PC-9 (cell line): ENCODE data around the gene STK24. TPM values are rescaled to one million over a fixed set of nuclear protein-coding genes. Genes with fewer than 3 reads are reported as not detected.

Source experiments
- BruUV-seq: library from RNA; stranded (reverse); fragments of 400-500 nt; replicated peaks from 2 replicates; lab custom pipeline; 2021; lab: Mats Ljungman, UMichigan
- CTCF ChIA-PET: fragments of 300-600 bp; sonication (Branson Sonifier 250); formaldehyde crosslinking; loops from one replicate; lab custom pipeline; 2022; ENCODE audit warnings: antibody characterized with exemption; lab: Charles Lee
- POLR2A ChIA-PET: fragments of 300-600 bp; sonication (Branson Sonifier 250); formaldehyde crosslinking; loops from one replicate; lab custom pipeline; 2022; ENCODE audit warnings: antibody characterized with exemption; ENCODE audit not compliant: unreplicated experiment; lab: Charles Lee
- DNase-seq, 2 experiments: peaks; one replicate each; pipeline versions ENCODE4 v3.0.0 to v3.0.0-alpha.2; 2015 to 2022; ENCODE audit warnings: mixed read lengths in 1 of 2
- H2AFZ ChIP-seq: fragments of 200-600 bp; sonication (generic); 2 replicates; pipeline ENCODE4 v1.8.1; 2017; ENCODE audit warnings: antibody characterized with exemption
- H3F3A ChIP-seq: fragments of 200-600 bp; sonication (generic); 2 replicates; pipeline ENCODE4 v1.8.1; 2017; ENCODE audit warnings: antibody characterized with exemption, mild to moderate bottlenecking, low read depth; ENCODE audit not compliant: insufficient read depth
- H3K27ac ChIP-seq: fragments of 200-600 bp; sonication (generic); 2 replicates; pipeline ENCODE4 v1.6.1; 2016; ENCODE audit warnings: mixed run types
- H3K27me3 ChIP-seq: fragments of 200-600 bp; sonication (generic); 2 replicates; pipeline ENCODE4 v1.6.1; 2016; ENCODE audit warnings: low read depth, mixed run types; ENCODE audit not compliant: insufficient read depth
- H3K36me3 ChIP-seq: fragments of 200-600 bp; sonication (generic); 2 replicates; pipeline ENCODE4 v1.6.1; 2016; ENCODE audit warnings: low read depth, mixed run types
- H3K4me1 ChIP-seq: fragments of 200-600 bp; sonication (generic); replicated peaks from 2 replicates; pipeline ENCODE4 v1.6.1; 2016; ENCODE audit warnings: mixed run types; ENCODE audit not compliant: insufficient read depth
- H3K4me2 ChIP-seq: fragments of 200-600 bp; sonication (generic); 2 replicates; pipeline ENCODE4 v1.6.1; 2017; ENCODE audit warnings: mixed run types
- H3K4me3 ChIP-seq: fragments of 200-600 bp; sonication (generic); 2 replicates; pipeline ENCODE4 v1.6.1; 2016; ENCODE audit warnings: mixed run types
- H3K79me2 ChIP-seq: fragments of 200-600 bp; sonication (generic); 2 replicates; pipeline ENCODE4 v1.6.1; 2017; ENCODE audit warnings: low read depth, mixed run types
- H3K9me2 ChIP-seq: fragments of 200-600 bp; sonication (generic); 2 replicates; pipeline ENCODE4 v1.8.1; 2017; ENCODE audit warnings: mild to moderate bottlenecking; ENCODE audit not compliant: insufficient read depth
- H3K9me3 ChIP-seq: fragments of 200-600 bp; sonication (generic); 2 replicates; pipeline ENCODE4 v1.8.1; 2016; ENCODE audit warnings: low read depth; ENCODE audit not compliant: insufficient read depth
- H4K20me1 ChIP-seq: fragments of 200-600 bp; sonication (generic); 2 replicates; pipeline ENCODE4 v1.8.1; 2017; ENCODE audit not compliant: insufficient read depth
- CTCF ChIP-seq: fragments of 200-600 bp; sonication (generic); conservative IDR thresholded peaks from 2 replicates; pipeline ENCODE4 v1.6.1; 2017; ENCODE audit warnings: mixed run types, antibody characterized with exemption, mild to moderate bottlenecking, moderate library complexity
- EZH2 ChIP-seq: fragments of 200-600 bp; sonication (generic); IDR thresholded peaks from 2 replicates; pipeline ENCODE4 v1.8.0; 2017; ENCODE audit warnings: antibody characterized with exemption, low read depth
- intact Hi-C: fragments of 100-400 bp; cut with micrococcal nuclease; formaldehyde crosslinking; loops from one replicate; pipeline ENCODE4 v1.10.0; 2022; ENCODE audit not compliant: unreplicated experiment
- total RNA-seq: library from RNA; stranded (reverse); gene quantifications from 2 replicates; pipeline ENCODE4 v1.2.3, GENCODE V29; 2021

STK24 gene
- total RNA-seq, 1 experiment from 2014 or later = 134 TPM

- Histone ChIP-seq H3K79me2 (peaks cover 100% of the 10 kb centered on the region), H4K20me1 (peaks cover 87% of the 10 kb centered on the region), H3K9me2 (no peaks in the 10 kb centered on the region), H3K9me3 (no peaks in the 10 kb centered on the region), H3F3A (peaks cover 28% of the 10 kb centered on the region), H3K27me3 (no peaks in the 10 kb centered on the region), H3K36me3 (peaks cover 8% of the 10 kb centered on the region; the same call in 1 of the 2 replicates), H3K27ac (no peak overlapping the region), H3K4me3 (no peak overlapping the region), H3K4me1 (peaks cover 13% of the 10 kb centered on the region), H3K4me2 (no peak overlapping the region), H2AFZ (no peak overlapping the region)
- BruUV-seq = no TSS peak
- intact Hi-C loops = no loop called here
- ChIA-PET CTCF (no interaction called here), POLR2A (no interaction called here)
- TF ChIP-seq EZH2 (no peak), CTCF (no peak)
- DNase-seq = no peak
Measured at GRCh38 chr13:98542568-98543377, 34.1 kb downstream of the STK24 start.

GRCh38 chr13:98541701-98542203 is 35.2 kb downstream of the STK24 start:
- Histone ChIP-seq H3K27me3 (no peaks in the 10 kb centered on the region), H3K79me2 (peaks cover 100% of the 10 kb centered on the region), H3K4me3 (no peak overlapping the region), H3K4me2 (no peak overlapping the region), H3K9me3 (no peaks in the 10 kb centered on the region), H4K20me1 (peaks cover 96% of the 10 kb centered on the region), H3K4me1 (peaks cover 14% of the 10 kb centered on the region), H3K9me2 (no peaks in the 10 kb centered on the region), H3F3A (peaks cover 30% of the 10 kb centered on the region), H3K36me3 (peaks cover 8% of the 10 kb centered on the region; the same call in 1 of the 2 replicates), H3K27ac (no peak overlapping the region), H2AFZ (no peak overlapping the region)
- POLR2A ChIA-PET = interaction anchor here (0.6 kb wide), 1 partner anchor 57 kb away, joined by 3 read pairs; no protein-coding TSS in a partner anchor
- no peak for DNase-seq
- intact Hi-C loops = no loop called here
- CTCF ChIA-PET = no interaction called here
- no peak for TF ChIP-seq EZH2
- TF ChIP-seq CTCF = no peak
- BruUV-seq = no TSS peak

- Histone ChIP-seq H3K9me3 (no peaks in the 10 kb centered on the region), H3K27ac (no peak overlapping the region), H3K4me2 (no peak overlapping the region), H3K9me2 (no peaks in the 10 kb centered on the region), H4K20me1 (peaks cover 96% of the 10 kb centered on the region), H3K4me3 (no peak overlapping the region), H3F3A (peaks cover 30% of the 10 kb centered on the region), H3K4me1 (peaks cover 20% of the 10 kb centered on the region), H3K36me3 (peaks cover 8% of the 10 kb centered on the region; the same call in 1 of the 2 replicates), H2AFZ (no peak overlapping the region), H3K27me3 (no peaks in the 10 kb centered on the region), H3K79me2 (peaks cover 100% of the 10 kb centered on the region)
- ChIA-PET POLR2A (interaction anchor here (0.6 kb wide), 1 partner anchor 57 kb away, joined by 3 read pairs; no protein-coding TSS in a partner anchor), CTCF (no interaction called here)
- intact Hi-C loops = no loop called here
- no peak for DNase-seq
- TF ChIP-seq EZH2 = no peak
- no peak for TF ChIP-seq CTCF
- no TSS peak for BruUV-seq
Measured at GRCh38 chr13:98541191-98541590, 35.7 kb downstream of the STK24 start.
